ELF-1 (cell line): Measurements from ENCODE around the gene SFMBT2.

Experiments
- DNase-seq: peaks from one replicate; pipeline ENCODE4 v3.0.0-alpha.2; 2016; ENCODE audit warnings: low read depth, low spot score

SFMBT2 gene

DNA sequence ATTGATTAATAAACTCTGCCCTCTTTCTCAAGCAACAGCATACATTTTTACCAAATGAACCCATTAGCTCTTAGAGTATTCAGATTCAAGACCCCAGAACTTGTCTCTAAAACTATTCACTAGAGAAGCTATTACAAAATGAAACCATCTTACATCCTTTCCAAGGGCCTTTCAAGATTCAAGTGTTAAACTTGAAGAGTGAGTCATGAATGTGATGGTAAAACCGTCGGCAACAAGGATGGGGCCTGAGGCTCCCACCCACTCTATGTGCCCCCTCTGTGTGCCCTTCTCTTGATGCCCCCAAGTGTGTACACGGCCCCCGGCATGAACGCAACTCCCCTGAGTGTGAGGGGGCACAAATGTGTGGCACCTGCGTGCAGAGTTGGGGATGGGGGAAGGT lies 46.4 kb downstream of the SFMBT2 start:
- no peak for DNase-seq

DNA sequence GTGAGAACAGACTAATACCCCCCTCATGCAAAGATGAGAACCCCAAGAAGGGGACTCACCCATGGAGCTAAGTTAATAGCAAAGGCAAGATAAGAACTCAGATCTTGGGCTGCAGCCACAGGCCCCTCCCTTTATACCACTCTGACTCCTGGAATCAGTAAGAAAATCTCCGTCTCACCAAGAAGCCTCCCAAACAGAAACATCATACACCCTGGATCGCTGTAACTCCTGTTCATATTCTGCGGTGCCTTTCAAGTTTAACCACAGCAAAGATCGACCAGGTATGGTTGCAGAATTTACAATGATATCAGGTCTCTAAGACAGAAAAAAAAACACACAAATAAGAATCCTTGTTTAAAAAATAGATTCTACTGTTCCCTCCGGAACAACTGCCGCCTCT lies 47.1 kb downstream of the SFMBT2 start:
- DNase-seq, result no peak

DNA sequence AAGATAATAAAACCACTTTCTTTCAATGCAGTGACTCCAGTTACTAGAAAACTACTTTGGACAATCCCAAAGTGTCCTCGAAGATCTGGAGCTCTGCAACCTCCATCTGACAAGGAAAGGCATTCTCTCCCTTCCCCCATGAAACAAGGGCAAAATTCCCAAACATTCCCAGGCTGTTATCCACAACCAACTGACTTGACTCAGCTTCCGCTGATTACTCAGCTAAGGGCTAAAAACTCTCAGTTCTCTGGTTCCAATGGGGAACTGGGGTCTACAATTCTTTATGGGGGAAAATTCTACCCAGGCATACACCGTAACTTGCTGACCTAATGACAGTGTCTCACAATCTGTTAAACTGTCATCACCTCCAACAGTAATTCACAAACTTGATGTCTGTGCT lies 48.4 kb downstream of the SFMBT2 start:
- no peak for DNase-seq

DNA sequence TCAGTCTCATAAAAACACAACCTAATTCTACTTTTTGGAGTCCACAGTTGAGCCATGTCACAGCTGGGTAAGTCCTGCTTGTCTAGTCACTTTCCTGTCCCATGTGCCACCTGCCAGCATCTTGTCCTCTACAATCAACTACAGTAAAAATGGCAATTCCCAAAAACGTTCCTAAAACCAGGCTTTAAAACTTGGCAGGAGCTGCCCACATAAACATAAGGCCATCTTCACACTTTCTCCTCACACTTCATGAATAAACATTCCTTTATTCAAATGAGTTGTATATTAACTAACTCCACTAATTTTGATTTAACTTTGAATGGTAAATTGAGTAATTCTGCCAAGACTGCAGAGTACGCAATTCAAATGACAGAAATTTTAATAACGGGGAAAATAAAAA lies 49.5 kb downstream of the SFMBT2 start:
- no peak for DNase-seq

DNA sequence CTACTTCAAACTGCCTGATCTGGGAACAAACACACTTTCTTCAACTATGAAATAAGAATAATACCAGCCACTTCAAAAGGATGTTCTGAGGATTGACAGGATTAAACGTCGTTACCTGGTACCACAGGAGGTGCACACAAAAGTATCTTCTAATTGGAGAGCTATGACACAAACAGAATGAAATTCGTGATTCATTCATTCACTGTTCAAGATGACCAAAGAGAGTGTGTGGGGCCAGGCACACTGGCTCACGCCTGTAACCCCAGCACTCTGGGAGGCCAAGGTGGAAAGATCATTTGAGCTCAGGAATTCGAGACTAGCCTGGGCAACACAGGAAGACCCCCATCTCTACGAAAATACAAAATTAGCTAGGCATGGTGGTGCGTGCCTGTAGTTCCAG lies 50.9 kb downstream of the SFMBT2 start:
- no peak for DNase-seq

DNA sequence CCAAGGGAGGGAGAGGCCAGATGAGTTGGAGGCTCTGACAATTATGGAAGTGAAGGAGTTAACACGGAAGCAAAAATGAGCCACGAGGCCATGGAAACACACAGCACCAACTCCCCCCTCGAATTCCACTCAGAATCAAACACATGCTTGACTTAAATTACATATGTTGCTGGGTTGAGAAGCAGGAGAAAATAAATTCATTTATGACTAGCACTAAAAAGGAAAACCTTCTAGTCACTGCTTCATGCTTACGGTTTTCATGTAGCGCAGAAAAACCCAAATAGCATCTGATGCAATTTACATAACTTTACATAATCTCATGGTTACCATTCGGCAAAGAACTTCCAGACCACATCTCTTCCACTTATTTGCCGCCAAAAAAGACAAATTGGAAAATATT lies 51.5 kb downstream of the SFMBT2 start:
- DNase-seq, result no peak

DNA sequence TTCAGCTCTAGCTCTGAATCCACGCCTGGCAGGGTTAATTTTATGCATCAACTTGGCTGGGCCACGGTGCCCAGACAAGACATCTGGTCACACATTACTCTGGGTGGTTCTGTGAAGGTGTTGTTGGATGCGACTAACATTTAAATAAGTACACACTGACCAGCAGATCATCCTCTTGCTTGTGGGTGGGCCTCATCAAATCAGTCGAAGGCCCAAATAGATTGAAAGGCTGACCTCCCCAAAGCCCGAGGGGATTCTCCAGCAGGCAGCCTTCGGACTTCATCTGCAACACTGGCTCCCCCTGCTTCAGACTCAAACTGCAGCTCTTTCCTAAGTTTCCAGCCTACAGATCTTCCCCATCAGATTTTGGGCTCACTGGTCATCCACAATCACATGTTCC lies 53.6 kb downstream of the SFMBT2 start:
- DNase-seq, result no peak

DNA sequence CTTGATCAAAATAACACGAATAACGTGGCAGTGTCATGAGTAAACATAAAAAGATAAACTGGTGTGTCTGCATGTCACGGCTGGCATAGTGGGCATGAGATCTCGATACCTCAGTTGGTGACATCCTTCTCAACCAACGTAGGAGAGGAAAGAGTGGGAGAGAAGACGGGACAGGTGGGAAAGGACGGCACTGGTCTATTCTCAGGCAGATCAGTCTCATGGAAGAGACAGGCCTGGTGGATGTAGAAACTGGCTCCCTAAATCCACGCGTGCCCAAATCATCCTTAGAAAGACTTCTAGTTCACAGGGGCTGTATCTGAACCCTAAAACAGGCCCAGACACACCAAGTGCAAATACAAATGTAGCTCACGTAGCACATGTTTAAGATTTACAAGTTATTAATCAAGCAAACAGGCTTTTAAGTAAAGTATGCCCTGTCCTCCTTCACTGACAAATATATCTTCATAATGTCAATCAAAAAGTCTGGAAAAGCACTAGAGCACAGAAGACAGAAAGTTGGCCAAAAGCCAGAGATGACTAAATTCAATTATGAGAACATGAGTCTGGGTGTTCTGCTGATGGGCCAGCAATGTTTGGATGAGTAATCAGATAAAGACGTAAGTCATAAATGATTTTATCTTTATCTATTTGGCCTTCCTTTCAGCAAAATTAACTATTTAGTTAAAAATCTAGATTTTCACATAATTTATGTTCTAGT lies 56.3 kb downstream of the SFMBT2 start:
- DNase-seq, result no peak

DNA sequence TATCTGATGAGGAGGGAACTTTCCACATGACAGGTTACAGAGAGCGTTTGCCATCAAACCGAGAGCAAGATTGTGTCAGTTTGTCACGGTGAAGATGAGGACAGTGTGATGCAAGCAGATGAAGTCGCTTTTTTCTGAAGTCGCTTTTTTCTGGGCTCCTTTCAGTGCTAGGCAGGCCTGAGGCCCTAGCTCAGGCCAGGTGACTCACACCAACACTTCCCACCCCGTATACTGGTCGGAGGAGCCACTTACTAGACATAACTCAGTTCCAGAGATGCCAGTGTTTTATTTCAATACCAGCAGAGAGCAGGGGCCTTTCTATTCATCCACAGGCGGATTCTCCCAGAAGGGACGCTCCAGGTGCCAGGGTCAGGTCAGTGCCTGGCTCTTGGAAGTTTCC lies 58.9 kb downstream of the SFMBT2 start:
- DNase-seq, result no peak

DNA sequence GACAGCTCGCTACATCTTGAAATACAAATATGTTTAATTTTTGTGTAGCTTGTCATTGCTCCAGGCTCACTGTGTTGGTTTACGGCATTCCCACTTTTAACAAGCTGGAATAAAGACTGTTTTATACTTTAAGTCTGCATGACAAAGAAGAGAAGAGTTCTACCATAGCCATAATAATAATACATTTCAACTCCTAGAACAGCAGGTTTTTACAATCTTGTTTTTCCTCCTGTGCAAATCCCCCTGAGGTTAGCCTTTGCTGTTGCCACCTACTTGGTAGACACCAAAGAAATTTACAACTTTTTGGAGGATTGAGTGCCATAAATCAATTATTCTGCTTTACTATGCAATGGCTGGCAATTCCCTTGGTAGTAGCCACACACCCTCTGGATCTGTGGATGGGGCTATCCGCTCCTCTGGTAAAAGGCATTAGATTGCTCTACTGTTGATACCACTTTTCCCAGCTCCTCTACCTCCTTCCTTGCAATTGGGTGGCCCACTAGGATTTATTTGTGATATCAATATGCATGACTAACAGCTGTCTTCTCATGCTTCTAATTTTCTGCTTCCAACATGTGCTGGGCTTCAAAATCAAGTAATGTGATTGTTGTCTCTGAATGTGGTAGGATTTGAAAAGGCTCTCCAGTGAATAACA lies 60.2 kb downstream of the SFMBT2 start:
- DNase-seq, result peak; percentile 11

DNA sequence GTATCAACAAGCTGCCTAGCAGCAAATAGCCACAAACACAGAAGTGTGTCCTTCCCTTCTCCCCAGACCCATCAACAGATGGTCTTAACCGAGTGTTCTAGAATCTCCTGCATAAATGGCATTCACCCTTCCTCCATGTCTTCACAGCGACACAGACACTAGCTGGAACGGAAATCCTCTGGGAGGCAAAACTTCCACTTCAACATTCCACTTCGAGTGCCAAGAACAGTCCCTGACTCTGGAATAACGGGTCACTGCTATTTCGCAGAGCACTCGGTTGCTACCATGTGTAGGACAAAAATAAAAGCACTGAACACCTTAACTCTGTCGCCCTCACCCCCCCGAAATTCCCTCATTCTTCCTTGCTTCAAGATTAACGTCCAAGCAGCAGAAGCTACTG lies 65.1 kb downstream of the SFMBT2 start:
- no peak for DNase-seq

DNA sequence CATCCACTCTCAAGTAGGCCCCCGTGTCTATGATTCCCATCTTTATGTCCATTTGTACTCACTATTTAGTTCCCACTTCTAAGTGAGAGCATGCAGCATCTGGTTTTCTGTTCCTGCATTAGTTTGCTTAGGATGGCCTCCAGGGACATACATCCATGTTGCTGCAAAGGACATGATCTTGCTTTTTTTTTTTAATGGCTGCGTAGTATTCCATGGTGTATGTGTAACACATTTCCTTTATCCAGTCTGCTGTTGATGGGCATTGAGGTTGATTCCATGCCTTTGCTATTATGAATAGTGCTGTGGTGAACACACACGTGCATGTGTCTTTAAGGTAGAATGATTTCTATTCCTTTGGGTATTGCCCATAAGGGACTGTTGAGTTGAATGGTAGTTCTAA lies 67.8 kb downstream of the SFMBT2 start:
- no peak for DNase-seq

DNA sequence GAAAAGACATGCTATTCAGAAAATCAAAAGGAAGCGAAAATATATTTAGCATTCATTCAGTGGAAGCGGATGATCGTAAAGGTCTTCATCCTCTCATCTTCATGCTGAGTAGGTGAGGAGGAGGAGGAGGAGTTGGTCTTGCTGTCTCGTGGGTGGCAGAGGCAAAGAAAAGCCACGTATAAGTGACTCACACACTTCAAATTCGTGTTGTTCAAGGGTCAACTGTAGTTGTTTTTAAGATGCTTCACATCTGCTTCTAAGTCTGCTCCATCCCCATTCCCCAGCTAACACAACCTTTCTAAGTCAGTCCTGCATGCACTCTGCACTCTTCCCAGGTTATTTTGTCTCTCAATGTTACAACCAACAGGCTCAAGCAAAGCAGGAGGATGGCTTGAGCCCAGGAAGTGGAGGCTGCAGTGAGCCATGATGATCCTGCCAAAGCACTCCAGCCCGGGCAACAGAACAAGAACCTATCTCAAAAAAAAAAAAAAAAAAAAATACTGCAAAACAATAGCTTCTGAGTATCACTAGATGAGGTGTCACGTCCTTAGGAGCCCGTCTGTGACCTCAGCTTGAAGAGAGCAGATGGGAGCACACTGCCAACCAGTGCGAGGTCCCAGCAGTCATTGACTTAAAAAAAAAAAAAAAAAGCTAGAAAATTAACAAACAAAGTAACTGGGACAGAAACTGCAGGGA lies 70.5 kb downstream of the SFMBT2 start:
- no peak for DNase-seq

DNA sequence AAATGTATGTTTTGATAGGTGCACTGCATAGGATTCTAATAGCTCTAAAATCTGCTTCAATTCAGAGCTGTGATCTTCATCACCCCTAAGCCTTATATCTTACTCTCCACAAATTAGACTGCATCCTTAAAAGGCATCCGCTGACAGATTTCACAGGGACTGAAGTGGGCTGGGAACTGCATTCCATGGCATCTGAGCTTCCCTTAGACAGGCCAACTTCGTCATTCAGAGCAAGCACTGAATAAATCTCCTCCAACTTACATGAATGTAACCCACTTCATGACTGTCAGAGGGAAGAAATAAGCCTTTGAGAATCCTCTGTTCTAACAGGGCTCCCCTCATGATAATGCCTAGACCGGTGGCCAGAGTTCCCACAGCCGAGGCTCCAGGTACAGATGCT lies 71.3 kb downstream of the SFMBT2 start:
- DNase-seq, result no peak

DNA sequence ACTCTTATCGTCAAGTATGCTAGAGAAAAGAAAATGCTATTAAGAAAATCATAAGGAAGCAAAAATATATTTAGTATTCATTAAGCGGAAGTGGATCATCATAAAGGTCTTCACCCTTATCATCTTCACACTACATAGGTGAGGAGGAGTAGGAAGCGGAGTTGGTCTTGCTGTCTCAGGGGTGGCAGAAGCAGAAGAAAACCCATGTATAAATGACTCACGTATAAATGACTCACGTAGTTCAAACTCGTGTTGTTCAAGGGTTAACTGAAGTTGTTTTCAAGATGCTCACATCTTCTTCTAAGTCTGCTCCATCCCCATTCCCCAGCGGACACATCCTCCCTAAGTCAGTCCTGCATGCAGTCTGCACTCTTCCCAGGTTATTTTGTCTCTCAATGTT lies 72.4 kb downstream of the SFMBT2 start:
- no peak for DNase-seq

DNA sequence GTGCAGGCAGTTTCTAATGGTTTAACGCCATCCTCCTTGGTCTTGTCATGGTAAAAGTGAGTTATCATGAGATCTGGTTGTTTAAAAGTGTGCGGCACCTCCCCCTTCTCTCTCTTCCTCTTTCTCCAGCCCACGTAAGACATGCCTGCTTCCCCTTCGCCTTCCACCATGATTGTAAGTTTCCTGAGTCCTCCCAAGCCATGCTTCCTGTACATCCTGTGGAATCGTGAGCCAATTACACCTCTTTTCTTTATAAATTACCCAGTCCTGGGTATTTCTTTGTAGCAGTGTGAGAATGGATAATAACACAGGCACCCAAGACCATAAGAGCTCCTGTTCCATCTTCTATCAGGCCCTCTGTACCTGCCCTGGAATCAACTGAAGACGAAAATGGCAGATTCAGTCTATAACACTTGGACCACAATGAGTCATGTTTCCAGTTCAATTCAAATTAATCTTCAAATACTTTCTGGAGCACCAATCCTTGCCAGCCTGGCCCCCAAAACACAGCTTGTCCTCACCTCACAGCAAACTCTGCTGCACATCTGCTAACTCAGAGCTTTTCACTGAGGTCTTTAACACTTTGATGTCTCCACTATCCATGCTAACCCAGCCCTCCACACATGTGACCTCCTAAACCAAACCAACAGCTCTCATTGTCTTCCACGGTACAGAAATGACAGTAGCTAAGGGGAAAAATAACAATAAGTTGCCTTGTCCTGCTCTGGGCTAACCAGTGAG lies 73.2 kb downstream of the SFMBT2 start:
- no peak for DNase-seq

DNA sequence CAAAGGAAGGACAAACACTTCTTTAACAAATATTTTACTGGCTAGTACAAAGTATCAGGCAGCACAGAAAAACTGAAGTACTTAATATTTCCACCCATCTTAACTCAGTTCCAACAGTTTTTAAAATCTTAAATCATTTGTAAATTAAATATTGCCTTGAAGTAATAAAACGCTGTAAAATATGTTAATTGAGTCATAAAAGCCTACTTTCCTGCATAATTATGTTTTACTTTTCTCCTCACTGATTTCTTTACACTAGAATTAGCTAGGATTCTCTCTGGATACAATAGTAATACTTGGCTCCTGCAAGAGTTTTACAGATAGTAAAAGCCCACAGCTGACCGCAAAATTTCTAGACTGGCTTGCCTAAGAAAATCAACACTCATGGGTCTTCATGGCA lies 74.9 kb downstream of the SFMBT2 start:
- no peak for DNase-seq

DNA sequence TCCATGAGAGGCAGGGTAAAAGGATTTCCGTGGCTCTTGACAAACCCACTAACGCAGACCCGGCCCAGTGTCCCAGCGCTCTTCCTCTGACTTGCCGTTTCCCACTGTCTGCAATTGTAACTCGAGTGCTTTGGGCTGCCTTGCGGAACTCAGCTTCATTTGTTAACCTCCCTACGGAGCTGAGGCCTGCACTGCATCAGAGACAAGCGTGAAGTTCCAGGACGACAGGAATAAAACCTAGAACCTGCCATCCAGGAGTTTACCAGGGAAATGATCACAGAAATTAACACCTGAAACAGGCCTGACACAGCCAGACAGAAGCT lies 76.2 kb downstream of the SFMBT2 start:
- DNase-seq, result peak; percentile 12

DNA sequence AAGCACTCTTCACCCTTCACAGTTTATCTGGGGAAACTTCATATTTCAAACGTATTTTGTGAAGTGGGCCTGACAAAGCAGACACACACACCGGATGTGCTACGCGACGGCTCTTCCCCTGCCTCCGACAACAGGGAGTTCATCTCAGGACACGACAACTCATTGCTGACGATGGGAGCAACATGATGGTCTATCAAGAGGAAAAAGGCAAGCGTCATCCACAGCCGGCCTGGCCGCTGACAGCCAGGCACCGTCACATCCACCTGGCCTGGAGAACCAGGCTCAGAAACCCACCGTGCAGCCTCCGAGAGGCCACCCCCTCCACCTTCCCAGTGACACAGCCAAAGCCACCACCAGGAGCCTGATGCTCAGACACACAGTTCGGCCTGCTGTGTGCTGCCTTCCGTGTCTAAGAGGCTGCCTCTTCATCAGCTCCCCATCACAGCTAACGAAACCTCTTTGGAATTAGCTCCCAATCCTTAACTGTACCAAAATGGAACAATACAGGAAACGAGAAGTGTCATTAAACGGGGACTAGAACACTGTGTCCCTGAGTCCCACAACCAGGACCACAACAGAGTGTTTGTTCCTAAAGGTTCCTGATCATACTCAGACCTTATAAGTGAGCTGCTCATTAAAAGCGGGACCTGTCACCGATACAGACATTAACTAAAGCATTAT lies 76.7 kb downstream of the SFMBT2 start:
- DNase-seq, result peak; percentile 2

DNA sequence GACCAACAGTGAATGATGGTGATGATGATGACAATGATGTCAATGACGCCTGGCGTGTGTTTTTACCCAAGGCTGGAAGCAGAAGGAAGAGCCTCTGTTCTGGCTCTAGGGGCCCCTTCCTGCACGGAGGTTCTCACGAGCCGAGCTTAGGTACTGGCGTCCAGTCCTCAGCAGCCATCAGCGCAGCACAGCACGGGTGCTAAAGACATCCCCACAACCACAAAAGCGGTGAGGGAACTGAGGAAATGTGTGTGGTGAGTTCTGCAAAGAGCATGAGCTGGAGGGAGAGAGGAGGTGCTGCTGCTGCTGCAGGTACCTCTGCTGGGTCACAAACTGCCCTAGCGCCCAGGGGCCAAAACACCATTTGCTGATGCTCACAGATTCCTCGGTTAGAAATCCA lies 81.6 kb downstream of the SFMBT2 start:
- no peak for DNase-seq

DNA sequence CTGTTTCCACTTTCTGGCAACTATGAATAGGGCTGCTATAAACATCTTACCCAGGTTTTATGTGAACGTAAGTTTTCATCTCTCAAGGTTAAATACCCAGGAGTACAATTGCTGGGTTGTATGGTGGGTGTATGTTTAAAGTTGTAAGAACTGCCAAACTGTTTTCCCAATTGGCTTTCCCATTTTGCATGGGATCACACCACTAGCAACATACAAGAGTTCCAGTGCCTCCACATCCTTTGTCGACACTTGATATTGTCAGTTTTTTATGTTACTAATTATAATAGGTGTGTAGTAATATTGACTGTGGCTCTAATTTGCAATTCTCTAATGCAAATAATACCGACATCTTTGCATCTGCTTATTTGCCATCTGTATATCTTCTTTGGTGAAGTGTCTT lies 82.9 kb downstream of the SFMBT2 start:
- DNase-seq, result no peak

DNA sequence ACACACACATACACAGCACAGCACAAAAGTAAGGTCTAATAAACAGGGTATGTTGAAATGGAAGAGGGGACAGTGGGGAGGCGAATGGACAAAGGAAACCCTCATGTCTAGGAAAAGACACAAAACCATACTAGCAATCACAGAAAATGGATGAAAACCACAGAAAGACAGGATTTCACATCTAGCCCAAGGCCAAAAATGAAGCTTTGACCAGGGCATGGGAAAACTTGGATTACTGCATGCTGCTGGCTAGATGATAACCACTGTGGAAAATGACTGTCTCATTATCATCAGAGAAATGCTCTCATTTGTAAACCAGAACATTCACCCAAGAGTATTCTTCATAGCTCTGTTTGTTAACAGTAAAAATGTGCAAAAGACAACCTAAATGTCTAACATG lies 88.2 kb downstream of the SFMBT2 start:
- no peak for DNase-seq
